HCT116 (cell line): ENCODE data around the gene ANKRD55. TPM values are rescaled to one million over a fixed set of nuclear protein-coding genes. Genes with fewer than 3 reads are reported as not detected.

Experiments used
- ATAC-seq: fragments of 200-7000 bp; cut with Tn5 transposase; 2 replicates; pipeline ENCODE4 v1.9.1; 2020; ENCODE audit warnings: mild to moderate bottlenecking, moderate library complexity
- BruUV-seq: library from RNA; stranded (reverse); fragments of 400-500 nt; replicated peaks from 2 replicates; lab custom pipeline; 2021; lab: Mats Ljungman, UMichigan
- CTCF ChIA-PET: fragments of 300-600 bp; sonication (Branson Sonifier 250); formaldehyde crosslinking; loops from one replicate; lab custom pipeline; 2021; ENCODE audit warnings: antibody characterized with exemption; lab: Charles Lee
- POLR2A ChIA-PET: fragments of 300-600, 350-600 bp; sonication (Branson Sonifier 250); formaldehyde crosslinking; loops from one replicate; lab custom pipeline; 2021; ENCODE audit warnings: antibody characterized with exemption; lab: Charles Lee
- RAD21 ChIA-PET, 2 experiments: fragments of 300-600 bp; sonication (Branson Sonifier 250); formaldehyde crosslinking; loops; one replicate each; lab custom pipeline; 2023; ENCODE audit warnings: low total read pairs in 2 of 2; ENCODE audit not compliant: uncharacterized antibody in 2 of 2, unreplicated experiment in 2 of 2, low non-redundant PET in 1 of 2; lab: Charles Lee
- DNase-seq: peaks from one replicate; pipeline ENCODE4 v3.0.0-alpha.2; 2010; ENCODE audit warnings: low read depth, low spot score
- H2AFZ ChIP-seq: fragments of 200-600 bp; shearing (Covaris generic), sonication (generic); 2 replicates; pipeline ENCODE4 v1.6.1; 2017; ENCODE audit warnings: low read depth, mixed run types, mixed read lengths, antibody characterized with exemption, low read length; ENCODE audit not compliant: poor library complexity, severe bottlenecking
- H3K27ac ChIP-seq: 2 replicates; pipeline ENCODE4 v1.5.1; 2012; ENCODE audit warnings: low read depth, low read length
- H3K27me3 ChIP-seq: fragments of 200-600 bp; sonication (generic); 2 replicates; pipeline ENCODE4 v1.6.1; 2016; ENCODE audit warnings: mixed run types, low read length, mixed read lengths; ENCODE audit not compliant: insufficient read depth
- H3K36me3 ChIP-seq, 2 experiments: fragments of 200-500 bp in 1 of 2; fragments of 200-600 bp in 1 of 2; sonication (Bioruptor generic) in 1 of 2; sonication (generic) in 1 of 2; 2 replicates each; pipeline versions ENCODE4 v1.5.1 to v1.6.1; 2014 to 2016; ENCODE audit warnings: low read length in 2 of 2, inconsistent platforms in 1 of 2, mixed read lengths in 1 of 2, mixed run types in 1 of 2; ENCODE audit not compliant: insufficient read depth in 2 of 2, control insufficient read depth in 1 of 2
- H3K4me1 ChIP-seq, 2 experiments: fragments of 200-600 bp in 1 of 2; sonication (generic) in 1 of 2; 2 replicates each; pipeline versions ENCODE4 v1.5.1 to v1.6.1; 2012 to 2017; ENCODE audit warnings: low read length in 2 of 2, inconsistent platforms in 1 of 2, mild to moderate bottlenecking in 1 of 2, mixed read lengths in 1 of 2, mixed run types in 1 of 2, moderate library complexity in 1 of 2; ENCODE audit not compliant: insufficient read depth in 2 of 2, control insufficient read depth in 1 of 2
- H3K4me2 ChIP-seq: fragments of 200-600 bp; sonication (generic); 2 replicates; pipeline ENCODE4 v1.6.1; 2017; ENCODE audit warnings: mixed run types, low read length, mixed read lengths
- H3K4me3 ChIP-seq, 2 experiments: fragments of 200-600 bp in 1 of 2; sonication (generic) in 1 of 2; replicated peaks in 1 of 2; 2 replicates each; pipeline ENCODE4 v1.5.1; 2011 to 2016; ENCODE audit warnings: low read length in 2 of 2, control low read depth in 1 of 2, low read depth in 1 of 2, mild to moderate bottlenecking in 1 of 2, mixed read lengths in 1 of 2, mixed run types in 1 of 2
- H3K79me2 ChIP-seq: fragments of 200-600 bp; sonication (generic); 2 replicates; pipeline ENCODE4 v1.6.1; 2017; ENCODE audit warnings: mild to moderate bottlenecking, mixed run types, low read length, moderate library complexity, mixed read lengths; ENCODE audit not compliant: insufficient read depth
- H3K9ac ChIP-seq: fragments of 200-600 bp; sonication (generic); 2 replicates; pipeline ENCODE4 v1.6.1; 2016; ENCODE audit warnings: low read length, mixed read lengths
- H3K9me2 ChIP-seq: fragments of 200-600 bp; sonication (generic), shearing (Covaris generic); 2 replicates; pipeline ENCODE4 v1.6.1; 2017; ENCODE audit warnings: mixed run types, mild to moderate bottlenecking, moderate library complexity; ENCODE audit not compliant: insufficient read depth
- H3K9me3 ChIP-seq, 2 experiments: fragments of 200-500 bp in 1 of 2; fragments of 200-600 bp in 1 of 2; sonication (Bioruptor generic) in 1 of 2; sonication (generic) in 1 of 2; 2 replicates each; pipeline ENCODE4 v1.6.1; 2014 to 2017; ENCODE audit warnings: low read length in 2 of 2, mixed read lengths in 2 of 2, inconsistent platforms in 1 of 2, low read depth in 1 of 2, mild to moderate bottlenecking in 1 of 2, mixed run types in 1 of 2, moderate library complexity in 1 of 2; ENCODE audit not compliant: control insufficient read depth in 1 of 2, insufficient read depth in 1 of 2
- H4K20me1 ChIP-seq: fragments of 200-600 bp; sonication (generic), shearing (Covaris generic); 2 replicates; pipeline ENCODE4 v1.6.1; 2017; ENCODE audit warnings: mixed run types, mild to moderate bottlenecking, moderate library complexity; ENCODE audit not compliant: insufficient read depth
- ATF3 ChIP-seq: IDR thresholded peaks from 2 replicates; pipeline ENCODE4 v1.6.1; 2012
- CBX3 ChIP-seq: IDR thresholded peaks from 2 replicates; pipeline ENCODE4 v1.6.1; 2012; ENCODE audit warnings: low read depth
- CEBPB ChIP-seq: IDR thresholded peaks from 2 replicates; pipeline ENCODE4 v1.6.1; 2012; ENCODE audit warnings: low read depth
- ELF1 ChIP-seq: IDR thresholded peaks from 2 replicates; pipeline ENCODE4 v1.6.1; 2012; ENCODE audit warnings: low read depth, borderline replicate concordance
- EZH2 ChIP-seq: fragments of 200-600 bp; sonication (generic); IDR thresholded peaks from 2 replicates; pipeline ENCODE4 v1.6.1; 2017; ENCODE audit warnings: antibody characterized with exemption, mixed run types
- FOSL1 ChIP-seq: IDR thresholded peaks from 2 replicates; pipeline ENCODE4 v1.6.1; 2012; ENCODE audit warnings: low read depth
- MAX ChIP-seq: IDR thresholded peaks from 2 replicates; pipeline ENCODE4 v1.6.1; 2012
- POLR2A ChIP-seq: IDR thresholded peaks from 2 replicates; pipeline ENCODE4 v1.7.0; 2011; ENCODE audit warnings: borderline replicate concordance; ENCODE audit not compliant: insufficient read depth, insufficient read length; ENCODE audit errors: extremely low read depth
- REST ChIP-seq: IDR thresholded peaks from 2 replicates; pipeline ENCODE4 v1.6.1; 2012; ENCODE audit warnings: low read depth
- SRF ChIP-seq: IDR thresholded peaks from 2 replicates; pipeline ENCODE4 v1.6.1; 2012; ENCODE audit warnings: low read depth
- TCF7L2 ChIP-seq: IDR thresholded peaks from 2 replicates; pipeline ENCODE4 v1.7.0; 2011; ENCODE audit warnings: borderline replicate concordance, inconsistent platforms; ENCODE audit not compliant: insufficient read depth, insufficient read length; ENCODE audit errors: extremely low read depth
- YY1 ChIP-seq: IDR thresholded peaks from 2 replicates; pipeline ENCODE4 v1.6.1; 2011; ENCODE audit warnings: low read length, low read depth, moderate library complexity, mild to moderate bottlenecking; ENCODE audit not compliant: insufficient replicate concordance; ENCODE audit errors: extremely low read depth
- intact Hi-C: fragments of 100-400 bp; cut with micrococcal nuclease; formaldehyde crosslinking; loops from 2 replicates; pipeline ENCODE4 v1.10.0; 2022
- total RNA-seq: library from RNA; stranded (reverse); gene quantifications from one replicate; pipeline ENCODE4 v1.2.1, GENCODE V29; 2021; ENCODE audit not compliant: unreplicated experiment

Gene ANKRD55
- total RNA-seq, 1 experiment from 2014 or later: not detected

- Histone ChIP-seq H3K9ac (no peak overlapping the region), H3K79me2 (no peaks in the 10 kb centered on the region), H2AFZ (no peak overlapping the region), H4K20me1 (no peaks in the 10 kb centered on the region), H3K27ac (no peak overlapping the region), H3K9me2 (no peaks in the 10 kb centered on the region), H3K4me2 (no peak overlapping the region), H3K4me3 (no peak overlapping the region), H3K36me3 (no peaks in the 10 kb centered on the region), H3K9me3 (no peaks in the 10 kb centered on the region)
- DNase-seq (no peak), ATAC-seq (no peak)
- ChIA-PET CTCF (no interaction called here), RAD21 (no interaction called here)
- intact Hi-C loops: no loop called here
- TF ChIP-seq SRF: no peak
- no peak for TF ChIP-seq FOSL1
- TF ChIP-seq MAX: no peak
- no peak for TF ChIP-seq EZH2
- no peak for TF ChIP-seq YY1
- TF ChIP-seq TCF7L2: no peak
- TF ChIP-seq POLR2A: no peak
- no peak for TF ChIP-seq ATF3
- no peak for TF ChIP-seq ELF1
- TF ChIP-seq, all 23 proteins: peak for 0
- no TSS peak for BruUV-seq
- POLR2A ChIA-PET: interaction anchor here (0.7 kb wide), 2 partner anchors 14 to 744 kb away, joined by 3 read pairs; no protein-coding TSS in a partner anchor
- Histone ChIP-seq H3K27me3 (no peaks in the 10 kb centered on the region), H3K4me1 (no peaks in the 10 kb centered on the region)
Measured at GRCh38 chr5:56228631-56229030, 4.5 kb downstream of the ANKRD55 start.

GRCh38 chr5:56227691-56228090, 5.4 kb downstream of the ANKRD55 start:
- ATAC-seq: no peak
- intact Hi-C loops: no loop called here
- H3K9me2 ChIP-seq: no peaks in the 10 kb centered on the region
- no peak overlapping the region for H3K4me2 ChIP-seq
- H3K27me3 ChIP-seq: no peaks in the 10 kb centered on the region
- H3K4me1 ChIP-seq: no peaks in the 10 kb centered on the region
- H3K36me3 ChIP-seq: no peaks in the 10 kb centered on the region
- no TSS peak for BruUV-seq
- H3K9me3 ChIP-seq: no peaks in the 10 kb centered on the region
- no peak overlapping the region for H3K9ac ChIP-seq
- no peak overlapping the region for H3K4me3 ChIP-seq
- ChIA-PET POLR2A (no interaction called here), CTCF (no interaction called here), RAD21 (no interaction called here)
- H3K79me2 ChIP-seq: no peaks in the 10 kb centered on the region
- no peak overlapping the region for H3K27ac ChIP-seq
- H2AFZ ChIP-seq: no peak overlapping the region
- DNase-seq: no peak
- TF ChIP-seq POLR2A (no peak), CBX3 (no peak), REST (no peak), FOSL1 (no peak), TCF7L2 (no peak), MAX (no peak), SRF (no peak), CEBPB (no peak), EZH2 (no peak)
- H4K20me1 ChIP-seq: no peaks in the 10 kb centered on the region
